ENCODE results near the gene GAS2L1. TPM values are rescaled to one million over a fixed set of nuclear protein-coding genes. Genes with fewer than 3 reads are reported as not detected.

The GAS2L1 gene
- total RNA-seq, 2 donors from 2014 or later: 32.5 to 52.9 TPM

DNA sequence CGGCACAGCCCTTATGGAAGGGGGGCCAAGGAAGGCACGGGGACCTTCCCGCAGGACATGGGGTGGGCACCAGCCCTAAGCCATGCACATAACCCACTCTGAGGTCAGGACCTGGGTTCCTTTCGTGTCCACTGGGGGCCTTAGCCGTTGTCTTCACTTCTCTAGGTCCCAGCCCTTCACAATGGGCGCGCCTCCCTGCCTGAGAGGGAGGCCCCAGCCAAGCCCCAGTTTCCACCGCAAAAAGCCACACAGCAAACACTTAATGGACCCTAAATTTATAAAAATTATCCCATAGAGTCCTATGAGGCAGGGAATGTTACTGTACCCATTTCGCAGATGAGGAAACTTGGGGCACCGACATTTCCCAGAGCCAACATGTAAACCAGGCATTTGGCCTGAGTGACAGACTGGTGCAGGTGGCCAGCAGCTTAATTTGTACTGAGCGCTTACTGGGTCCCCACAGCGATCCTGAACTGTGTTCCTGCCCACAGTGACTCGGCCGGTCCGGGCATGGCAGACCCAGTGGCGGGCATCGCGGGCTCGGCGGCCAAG is 1.2 kb downstream of the GAS2L1 start:
- DNase-seq (ENCODE audit: low spot score): no peak
- H3K4me3 ChIP-seq: peak overlapping the region; percentile 98
- ATAC-seq (ENCODE audit: insufficient number of reproducible peaks, low FRiP score, low read depth): no peak
- no peak for TF ChIP-seq CTCF (IDR thresholded peaks at IDR 0.05)
- H3K9me3 ChIP-seq: no peaks in the 10 kb centered on the region
- no peaks in the 10 kb centered on the region for H3K27me3 ChIP-seq (replicated peaks; ENCODE audit: insufficient read depth)
- H3K27ac ChIP-seq: peak overlapping the region; percentile 70 to 86
- peaks cover 42 to 56% of the 10 kb centered on the region in 2 donors for H3K4me1 ChIP-seq (ENCODE audit: control insufficient read depth in 1 of 2, low read depth in 2 of 2)
- H3K36me3 ChIP-seq: no peaks in the 10 kb centered on the region

GRCh38 chr22:29308148-29308790 is 1.8 kb downstream of the GAS2L1 start:
- Histone ChIP-seq H3K27me3 (replicated peaks; ENCODE audit: insufficient read depth) (no peaks in the 10 kb centered on the region), H3K36me3 (no peaks in the 10 kb centered on the region), H3K27ac (peak overlapping the region; percentile 70 to 86), H3K9me3 (no peaks in the 10 kb centered on the region), H3K4me1 (ENCODE audit: control insufficient read depth in 1 of 2, low read depth in 2 of 2) (peaks cover 44 to 56% of the 10 kb centered on the region in 2 donors), H3K4me3 (peak overlapping the region; percentile 98)
- DNase-seq (ENCODE audit: low spot score) (no peak), ATAC-seq (ENCODE audit: insufficient number of reproducible peaks, low FRiP score, low read depth) (no peak)
- TF ChIP-seq CTCF (IDR thresholded peaks at IDR 0.05): no peak

DNA sequence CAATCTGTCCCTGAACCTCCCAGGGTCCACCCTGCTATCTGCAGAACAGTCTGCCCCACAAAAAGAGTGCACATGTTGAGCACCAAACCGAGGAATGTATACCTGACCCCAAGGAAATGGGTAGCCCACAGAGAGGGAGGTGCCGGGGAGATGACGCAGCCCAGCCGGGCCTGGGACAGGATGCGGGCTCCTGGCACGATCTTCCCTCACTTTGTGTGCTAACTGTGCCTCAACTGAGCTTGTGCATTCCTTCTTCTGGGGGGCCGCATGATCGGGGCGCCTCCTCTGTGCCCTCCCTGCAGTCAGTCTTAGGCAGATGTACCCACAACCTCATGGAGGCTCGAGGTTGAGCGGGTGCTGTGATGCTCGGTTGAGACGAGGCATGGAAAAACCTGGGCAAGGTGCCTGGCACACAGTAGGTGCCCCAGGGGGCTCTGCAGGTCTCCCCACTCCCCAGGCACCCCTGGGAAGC is 2.4 kb downstream of the GAS2L1 start:
- Histone ChIP-seq H3K9me3 (no peaks in the 10 kb centered on the region), H3K4me3 (peak overlapping the region; percentile 98), H3K36me3 (no peaks in the 10 kb centered on the region), H3K4me1 (ENCODE audit: control insufficient read depth in 1 of 2, low read depth in 2 of 2) (peaks cover 49 to 59% of the 10 kb centered on the region in 2 donors), H3K27me3 (replicated peaks; ENCODE audit: insufficient read depth) (peaks cover 4% of the 10 kb centered on the region), H3K27ac (peak overlapping the region; percentile 70 to 86)
- TF ChIP-seq CTCF (IDR thresholded peaks at IDR 0.05): no peak
- ATAC-seq (ENCODE audit: insufficient number of reproducible peaks, low FRiP score, low read depth) (no peak), DNase-seq (ENCODE audit: low spot score) (no peak)

GRCh38 chr22:29309332-29310064 is 3.0 kb downstream of the GAS2L1 start:
- H3K27ac ChIP-seq: peak overlapping the region; percentile 70 to 86
- TF ChIP-seq CTCF (IDR thresholded peaks at IDR 0.05): no peak
- peaks cover 11% of the 10 kb centered on the region for H3K27me3 ChIP-seq (replicated peaks; ENCODE audit: insufficient read depth)
- ATAC-seq (ENCODE audit: insufficient number of reproducible peaks, low FRiP score, low read depth) (no peak), DNase-seq (ENCODE audit: low spot score) (no peak)
- no peaks in the 10 kb centered on the region for H3K9me3 ChIP-seq
- H3K36me3 ChIP-seq: no peaks in the 10 kb centered on the region
- H3K4me1 ChIP-seq (ENCODE audit: control insufficient read depth in 1 of 2, low read depth in 2 of 2): peaks cover 50 to 65% of the 10 kb centered on the region in 2 donors
- H3K4me3 ChIP-seq: peak overlapping the region; percentile 98

Measured in thoracic aorta (tissue), 2 donors.